Karpas-422 (cell line): ENCODE data around the gene DIAPH1. TPM values are rescaled to one million over a fixed set of nuclear protein-coding genes. Genes with fewer than 3 reads are reported as not detected.

Experiments
- DNase-seq: peaks from one replicate; pipeline ENCODE4 v3.0.0-alpha.2; 2015
- H2AFZ ChIP-seq: fragments of 200-600 bp; sonication (generic); 2 replicates; pipeline ENCODE4 v1.6.1; 2014; ENCODE audit warnings: antibody characterized with exemption, low read length, mixed read lengths
- H3K27ac ChIP-seq: fragments of 200-600 bp; sonication (generic); 2 replicates; pipeline ENCODE4 v1.5.1; 2014; ENCODE audit warnings: mild to moderate bottlenecking, low read length, moderate library complexity
- H3K27me3 ChIP-seq: fragments of 200-600 bp; sonication (generic); 2 replicates; pipeline ENCODE4 v1.6.1; 2014; ENCODE audit warnings: low read length, mixed read lengths
- H3K36me3 ChIP-seq: fragments of 200-600 bp; sonication (generic); 2 replicates; pipeline ENCODE4 v1.6.1; 2014; ENCODE audit warnings: low read length, mixed read lengths; ENCODE audit not compliant: insufficient read depth
- H3K4me1 ChIP-seq: fragments of 200-600 bp; sonication (generic); 2 replicates; pipeline ENCODE4 v1.6.1; 2014; ENCODE audit warnings: mild to moderate bottlenecking, low read length, mixed read lengths
- H3K4me2 ChIP-seq: fragments of 200-600 bp; sonication (generic); 2 replicates; pipeline ENCODE4 v1.6.1; 2014; ENCODE audit warnings: low read length, low read depth, mild to moderate bottlenecking; ENCODE audit not compliant: poor library complexity, severe bottlenecking
- H3K4me3 ChIP-seq: fragments of 200-600 bp; sonication (generic); 2 replicates; pipeline ENCODE4 v1.5.1; 2014; ENCODE audit warnings: mild to moderate bottlenecking, antibody characterized with exemption, low read length, mixed read lengths
- H3K79me2 ChIP-seq: fragments of 200-600 bp; sonication (generic); 2 replicates; pipeline ENCODE4 v1.6.1; 2014; ENCODE audit warnings: mild to moderate bottlenecking, low read length, mixed read lengths
- H3K9ac ChIP-seq: fragments of 200-600 bp; sonication (generic); 2 replicates; pipeline ENCODE4 v1.6.0; 2014; ENCODE audit warnings: low read length
- H3K9me2 ChIP-seq: fragments of 200-600 bp; sonication (generic), shearing (Covaris generic); replicated peaks from 2 replicates; pipeline ENCODE4 v1.6.0; 2014; ENCODE audit warnings: mild to moderate bottlenecking, low read length, moderate library complexity; ENCODE audit not compliant: insufficient read depth
- H3K9me3 ChIP-seq: fragments of 300-700, 200-600 bp; sonication (generic); 2 replicates; pipeline ENCODE4 v1.6.1; 2014; ENCODE audit warnings: low read length, mixed read lengths
- H4K20me1 ChIP-seq: fragments of 200-600 bp; sonication (generic); 2 replicates; pipeline ENCODE4 v1.6.1; 2014; ENCODE audit warnings: mild to moderate bottlenecking, antibody characterized with exemption, low read length, low read depth; ENCODE audit not compliant: insufficient read depth
- total RNA-seq: library from RNA; depleted of rRNA; stranded (reverse); fragments of >200 nt; shearing (Covaris generic); gene quantifications from 2 replicates; pipeline ENCODE4 v1.2.3, GENCODE V29; 2014; ENCODE audit warnings: low replicate concordance

Gene DIAPH1
- total RNA-seq, 1 experiment from 2014 or later, result 181 TPM

GRCh38 chr5:141524604-141525597 is 93.9 kb downstream of the DIAPH1 start:
- Histone ChIP-seq H3K79me2 (peaks cover 32% of the 10 kb centered on the region), H3K36me3 (peaks cover 65% of the 10 kb centered on the region), H3K9me2 (no peaks in the 10 kb centered on the region), H2AFZ (no peak overlapping the region), H3K4me2 (peak overlapping the region; percentile 74), H4K20me1 (no peaks in the 10 kb centered on the region), H3K4me1 (peaks cover 99% of the 10 kb centered on the region), H3K27me3 (no peaks in the 10 kb centered on the region), H3K4me3 (peak overlapping the region; percentile 35), H3K27ac (peak overlapping the region; percentile 100), H3K9me3 (no peaks in the 10 kb centered on the region), H3K9ac (peak overlapping the region; percentile 85)
- DNase-seq, result peak; percentile 91

GRCh38 chr5:141523991-141524390 is 94.8 kb downstream of the DIAPH1 start:
- H3K4me1 ChIP-seq, result peaks cover 99% of the 10 kb centered on the region
- H2AFZ ChIP-seq, result no peak overlapping the region
- H3K27me3 ChIP-seq, result no peaks in the 10 kb centered on the region
- peaks cover 73% of the 10 kb centered on the region for H3K36me3 ChIP-seq
- H3K27ac ChIP-seq, result peak overlapping the region; percentile 100
- no peak overlapping the region for H3K4me3 ChIP-seq
- peaks cover 26% of the 10 kb centered on the region for H3K79me2 ChIP-seq
- H3K9me2 ChIP-seq, result no peaks in the 10 kb centered on the region
- no peak for DNase-seq
- no peaks in the 10 kb centered on the region for H4K20me1 ChIP-seq
- H3K4me2 ChIP-seq, result peak overlapping the region; percentile 74
- no peaks in the 10 kb centered on the region for H3K9me3 ChIP-seq
- peak overlapping the region; percentile 31 for H3K9ac ChIP-seq

GRCh38 chr5:141522301-141522700 is 96.5 kb downstream of the DIAPH1 start:
- H3K79me2 ChIP-seq, result peaks cover 17% of the 10 kb centered on the region
- no peak overlapping the region for H3K9ac ChIP-seq
- H3K4me3 ChIP-seq, result no peak overlapping the region
- peak overlapping the region; percentile 100 for H3K27ac ChIP-seq
- no peaks in the 10 kb centered on the region for H3K27me3 ChIP-seq
- H3K9me3 ChIP-seq, result no peaks in the 10 kb centered on the region
- peak overlapping the region; percentile 1 for H3K4me2 ChIP-seq
- peaks cover 59% of the 10 kb centered on the region for H3K36me3 ChIP-seq
- peaks cover 99% of the 10 kb centered on the region for H3K4me1 ChIP-seq
- H4K20me1 ChIP-seq, result no peaks in the 10 kb centered on the region
- no peak for DNase-seq
- no peaks in the 10 kb centered on the region for H3K9me2 ChIP-seq
- no peak overlapping the region for H2AFZ ChIP-seq

GRCh38 chr5:141521244-141521781 is 97.5 kb downstream of the DIAPH1 start:
- Histone ChIP-seq H3K27ac (peak overlapping the region; percentile 100), H3K9me3 (no peaks in the 10 kb centered on the region), H3K79me2 (peaks cover 17% of the 10 kb centered on the region), H3K4me2 (no peak overlapping the region), H3K4me3 (no peak overlapping the region), H3K4me1 (peaks cover 99% of the 10 kb centered on the region), H3K9me2 (no peaks in the 10 kb centered on the region), H3K36me3 (peaks cover 59% of the 10 kb centered on the region), H4K20me1 (no peaks in the 10 kb centered on the region), H3K9ac (no peak overlapping the region), H2AFZ (no peak overlapping the region), H3K27me3 (no peaks in the 10 kb centered on the region)
- no peak for DNase-seq

- H3K27me3 ChIP-seq, result no peaks in the 10 kb centered on the region
- H3K9me2 ChIP-seq, result no peaks in the 10 kb centered on the region
- peaks cover 99% of the 10 kb centered on the region for H3K4me1 ChIP-seq
- no peaks in the 10 kb centered on the region for H4K20me1 ChIP-seq
- peaks cover 17% of the 10 kb centered on the region for H3K79me2 ChIP-seq
- no peaks in the 10 kb centered on the region for H3K9me3 ChIP-seq
- no peak overlapping the region for H3K9ac ChIP-seq
- H3K4me3 ChIP-seq, result no peak overlapping the region
- H3K4me2 ChIP-seq, result no peak overlapping the region
- DNase-seq, result peak; percentile 48
- peak overlapping the region; percentile 100 for H3K27ac ChIP-seq
- H2AFZ ChIP-seq, result no peak overlapping the region
- peaks cover 59% of the 10 kb centered on the region for H3K36me3 ChIP-seq
Observed at GRCh38 chr5:141519605-141520565, 98.9 kb downstream of the DIAPH1 start.

- peaks cover 7% of the 10 kb centered on the region; the same call in 1 of the 2 replicates for H3K79me2 ChIP-seq
Observed at GRCh38 chr5:141518618-141519015, 100.2 kb downstream of the DIAPH1 start.

GRCh38 chr5:141517880-141518617 is 100.8 kb downstream of the DIAPH1 start:
- H3K9me2 ChIP-seq, result no peaks in the 10 kb centered on the region
- peaks cover 44% of the 10 kb centered on the region for H3K36me3 ChIP-seq
- H4K20me1 ChIP-seq, result no peaks in the 10 kb centered on the region
- H3K9ac ChIP-seq, result peak overlapping the region; percentile 28
- no peaks in the 10 kb centered on the region for H3K27me3 ChIP-seq
- H3K79me2 ChIP-seq, result peaks cover 4% of the 10 kb centered on the region; the same call in 1 of the 2 replicates
- peaks cover 99% of the 10 kb centered on the region for H3K4me1 ChIP-seq
- H2AFZ ChIP-seq, result no peak overlapping the region
- peak overlapping the region; percentile 8 for H3K4me2 ChIP-seq
- no peak for DNase-seq
- H3K4me3 ChIP-seq, result no peak overlapping the region
- H3K27ac ChIP-seq, result peak overlapping the region; percentile 100
- H3K9me3 ChIP-seq, result no peaks in the 10 kb centered on the region

More at GRCh38 chr5:141518618-141519015, 100.2 kb downstream of the DIAPH1 start:
- Histone ChIP-seq H3K4me1 (peaks cover 99% of the 10 kb centered on the region), H2AFZ (no peak overlapping the region), H3K9me2 (no peaks in the 10 kb centered on the region), H3K9me3 (no peaks in the 10 kb centered on the region), H4K20me1 (no peaks in the 10 kb centered on the region), H3K4me3 (no peak overlapping the region), H3K36me3 (peaks cover 50% of the 10 kb centered on the region), H3K27ac (peak overlapping the region; percentile 100), H3K9ac (no peak overlapping the region), H3K4me2 (no peak overlapping the region), H3K27me3 (no peaks in the 10 kb centered on the region)
- no peak for DNase-seq
